ENCODE measurements around the gene CEP78. TPM values are rescaled to one million over a fixed set of nuclear protein-coding genes. Genes with fewer than 3 reads are reported as not detected.

Gene CEP78
- total RNA-seq, 1 donor from 2014 or later = 59.5 TPM

DNA sequence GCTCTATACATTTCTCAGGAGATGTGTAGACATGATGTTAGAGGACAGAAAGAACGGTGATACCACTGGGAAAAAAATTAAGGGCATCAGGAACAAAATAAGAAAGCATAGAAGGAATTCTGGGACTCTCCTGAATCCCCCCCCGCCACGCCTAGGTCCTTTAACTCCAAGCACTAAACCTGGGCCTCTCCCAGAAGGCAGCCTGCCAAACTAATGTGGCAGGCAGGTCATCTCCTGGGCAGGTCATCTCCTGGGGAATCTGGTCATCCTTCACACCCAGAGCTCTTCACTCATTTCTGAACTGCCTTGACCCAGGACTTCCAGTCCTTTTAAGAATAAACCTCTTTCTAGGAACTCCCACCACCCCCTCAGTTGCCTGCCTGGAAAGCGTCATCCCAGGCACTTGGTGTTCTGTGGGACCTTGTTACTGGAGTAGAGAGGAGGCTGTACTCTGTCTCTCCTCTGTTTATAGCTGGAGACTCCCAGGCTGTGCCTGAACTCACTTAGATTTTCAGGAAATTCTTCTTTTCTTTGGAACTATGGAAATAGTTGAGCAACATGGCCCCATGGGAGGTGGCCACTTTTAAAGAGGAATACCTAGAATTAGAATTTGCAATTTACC is 85.1 kb downstream of the CEP78 start:
- Mint-ChIP-seq H3K9me3 (ENCODE audit: low read depth) (no peaks in the 10 kb centered on the region), H3K4me1 (ENCODE audit: low read depth) (no peaks in the 10 kb centered on the region), H3K4me3 (ENCODE audit: low read depth) (no peak overlapping the region), H3K36me3 (ENCODE audit: insufficient read depth) (peaks cover 45% of the 10 kb centered on the region), H3K27me3 (no peaks in the 10 kb centered on the region), H3K27ac (no peak overlapping the region)
- TF ChIP-seq, protein P1, sequence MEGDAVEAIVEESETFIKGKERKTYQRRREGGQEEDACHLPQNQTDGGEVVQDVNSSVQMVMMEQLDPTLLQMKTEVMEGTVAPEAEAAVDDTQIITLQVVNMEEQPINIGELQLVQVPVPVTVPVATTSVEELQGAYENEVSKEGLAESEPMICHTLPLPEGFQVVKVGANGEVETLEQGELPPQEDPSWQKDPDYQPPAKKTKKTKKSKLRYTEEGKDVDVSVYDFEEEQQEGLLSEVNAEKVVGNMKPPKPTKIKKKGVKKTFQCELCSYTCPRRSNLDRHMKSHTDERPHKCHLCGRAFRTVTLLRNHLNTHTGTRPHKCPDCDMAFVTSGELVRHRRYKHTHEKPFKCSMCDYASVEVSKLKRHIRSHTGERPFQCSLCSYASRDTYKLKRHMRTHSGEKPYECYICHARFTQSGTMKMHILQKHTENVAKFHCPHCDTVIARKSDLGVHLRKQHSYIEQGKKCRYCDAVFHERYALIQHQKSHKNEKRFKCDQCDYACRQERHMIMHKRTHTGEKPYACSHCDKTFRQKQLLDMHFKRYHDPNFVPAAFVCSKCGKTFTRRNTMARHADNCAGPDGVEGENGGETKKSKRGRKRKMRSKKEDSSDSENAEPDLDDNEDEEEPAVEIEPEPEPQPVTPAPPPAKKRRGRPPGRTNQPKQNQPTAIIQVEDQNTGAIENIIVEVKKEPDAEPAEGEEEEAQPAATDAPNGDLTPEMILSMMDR (IDR thresholded peaks at IDR 0.05; ENCODE audit: unreplicated experiment) = no peak
- DNase-seq (ENCODE audit: low spot score, unreplicated experiment) = no peak

DNA sequence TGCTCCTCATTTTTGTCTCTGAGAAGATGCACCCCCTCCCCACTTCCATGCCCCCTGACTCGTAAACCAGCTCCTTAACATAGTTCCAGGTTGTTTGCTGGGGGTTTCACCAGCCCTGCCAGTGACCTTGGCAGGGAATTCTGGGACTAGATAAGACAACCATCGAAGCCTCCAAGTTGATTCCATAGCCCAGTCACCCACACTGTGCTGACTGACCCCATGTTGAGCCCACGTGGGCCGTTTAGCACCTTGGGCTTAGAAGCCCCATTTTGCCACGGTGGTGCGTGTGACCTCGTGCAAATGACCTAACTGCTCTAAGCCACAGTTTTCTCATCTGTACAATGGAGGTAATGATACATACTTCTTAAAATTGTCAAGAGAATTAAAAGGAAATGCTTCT is 85.6 kb downstream of the CEP78 start:
- Mint-ChIP-seq H3K27ac (no peak overlapping the region), H3K27me3 (no peaks in the 10 kb centered on the region), H3K4me1 (ENCODE audit: low read depth) (no peaks in the 10 kb centered on the region), H3K4me3 (ENCODE audit: low read depth) (no peak overlapping the region), H3K36me3 (ENCODE audit: insufficient read depth) (peaks cover 44% of the 10 kb centered on the region), H3K9me3 (ENCODE audit: low read depth) (no peaks in the 10 kb centered on the region)
- TF ChIP-seq, protein P1 (IDR thresholded peaks at IDR 0.05; ENCODE audit: unreplicated experiment) = no peak
- no peak for DNase-seq (ENCODE audit: low spot score, unreplicated experiment)

DNA sequence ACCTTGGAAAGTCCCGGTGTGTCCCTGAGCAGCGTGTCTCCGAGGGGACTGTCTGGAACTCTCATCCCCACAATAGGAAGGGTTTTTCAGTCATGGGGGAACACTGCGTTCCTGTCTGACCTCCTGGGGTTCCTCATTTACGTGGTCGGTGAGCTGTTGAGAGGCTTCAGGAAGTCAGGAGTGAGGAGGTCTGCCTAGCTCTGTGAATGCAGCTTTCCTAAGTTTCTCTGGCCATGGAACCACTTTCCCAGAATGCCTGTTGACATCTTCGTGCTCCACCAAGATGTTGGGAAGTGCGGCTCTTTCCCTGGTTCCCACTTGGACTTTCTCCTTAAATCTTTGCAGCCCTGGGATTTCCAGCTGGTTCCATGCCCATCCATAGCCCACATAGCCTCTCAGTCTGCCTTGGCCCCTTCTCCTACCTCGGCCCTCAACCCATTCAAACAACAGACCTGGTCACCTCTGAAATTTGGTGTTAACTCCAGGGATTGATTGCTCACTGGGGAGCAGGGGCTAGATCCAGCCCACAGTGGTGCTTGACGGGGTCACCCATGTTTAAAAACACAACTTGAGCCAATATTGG is 88.3 kb downstream of the CEP78 start:
- H3K36me3 Mint-ChIP-seq (ENCODE audit: insufficient read depth) = peaks cover 35% of the 10 kb centered on the region
- TF ChIP-seq, protein P1 (IDR thresholded peaks at IDR 0.05; ENCODE audit: unreplicated experiment) = no peak
- H3K27ac Mint-ChIP-seq = no peak overlapping the region
- no peak overlapping the region for H3K4me3 Mint-ChIP-seq (ENCODE audit: low read depth)
- no peaks in the 10 kb centered on the region for H3K27me3 Mint-ChIP-seq
- H3K9me3 Mint-ChIP-seq (ENCODE audit: low read depth) = no peaks in the 10 kb centered on the region
- no peak for DNase-seq (ENCODE audit: low spot score, unreplicated experiment)
- H3K4me1 Mint-ChIP-seq (ENCODE audit: low read depth) = no peaks in the 10 kb centered on the region

DNA sequence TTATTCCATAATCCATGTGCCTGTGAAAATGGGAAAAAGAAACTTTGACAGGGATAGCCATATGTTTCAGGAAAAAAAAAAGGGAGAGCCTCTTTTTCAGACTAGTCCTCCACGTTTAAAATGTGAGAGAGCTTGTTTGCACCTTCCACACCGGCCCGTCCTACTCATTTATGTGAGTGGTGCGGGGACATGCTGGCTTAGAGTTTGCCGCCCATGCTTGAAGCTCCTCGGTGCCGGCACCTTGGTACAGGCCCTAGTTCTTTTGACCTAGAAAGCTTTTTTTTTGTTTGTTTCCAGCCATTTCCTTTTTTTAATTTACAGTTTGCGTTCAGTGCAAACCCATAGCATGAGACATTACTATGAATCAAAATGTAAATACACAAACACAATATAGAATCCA is 88.8 kb downstream of the CEP78 start:
- DNase-seq (ENCODE audit: low spot score, unreplicated experiment) = no peak
- H3K4me3 Mint-ChIP-seq (ENCODE audit: low read depth) = no peak overlapping the region
- TF ChIP-seq, protein P1 (IDR thresholded peaks at IDR 0.05; ENCODE audit: unreplicated experiment) = no peak
- H3K27ac Mint-ChIP-seq = no peak overlapping the region
- H3K9me3 Mint-ChIP-seq (ENCODE audit: low read depth) = no peaks in the 10 kb centered on the region
- H3K4me1 Mint-ChIP-seq (ENCODE audit: low read depth) = no peaks in the 10 kb centered on the region
- no peaks in the 10 kb centered on the region for H3K27me3 Mint-ChIP-seq
- H3K36me3 Mint-ChIP-seq (ENCODE audit: insufficient read depth) = peaks cover 32% of the 10 kb centered on the region

DNA sequence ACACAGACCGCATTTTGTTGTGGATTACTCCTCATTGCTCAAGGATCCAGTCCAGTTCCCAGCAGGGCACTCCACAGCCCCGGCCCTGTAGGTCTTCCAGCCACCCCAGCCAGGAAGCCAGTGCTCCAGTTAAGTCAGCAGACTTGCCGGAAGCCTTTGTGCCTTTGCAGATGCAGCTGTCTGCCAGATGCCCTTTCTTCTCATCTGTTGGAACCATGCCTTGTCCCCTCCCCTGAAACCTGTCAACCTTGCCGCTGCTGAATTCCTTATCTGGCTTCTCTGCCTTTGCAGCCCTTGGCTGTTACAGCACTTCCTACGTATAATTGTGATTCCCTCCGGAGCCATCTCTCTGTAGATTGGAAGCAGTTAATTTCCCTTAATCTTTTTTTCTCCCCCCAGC is 89.5 kb downstream of the CEP78 start:
- Mint-ChIP-seq H3K4me1 (ENCODE audit: low read depth) (no peaks in the 10 kb centered on the region), H3K27me3 (no peaks in the 10 kb centered on the region), H3K4me3 (ENCODE audit: low read depth) (no peak overlapping the region), H3K27ac (no peak overlapping the region), H3K36me3 (ENCODE audit: insufficient read depth) (peaks cover 31% of the 10 kb centered on the region), H3K9me3 (ENCODE audit: low read depth) (no peaks in the 10 kb centered on the region)
- DNase-seq (ENCODE audit: low spot score, unreplicated experiment) = no peak
- TF ChIP-seq, protein P1 (IDR thresholded peaks at IDR 0.05; ENCODE audit: unreplicated experiment) = no peak
